Body of pancreas (tissue), 4 donors: ENCODE data around the gene PRKCSH.

ENCODE experiments used
- CTCF ChIP-seq, 7 experiments: fragments of 450-650 bp in 4 of 7; fragments of 200-600 bp in 3 of 7; sonication (generic) in 3 of 7; IDR thresholded peaks; one replicate each; pipeline ENCODE4 v1.5.1; 2016 to 2019; ENCODE audit warnings: antibody characterized with exemption in 7 of 7
- POLR2A ChIP-seq, 3 donors: fragments of 450-650 bp; IDR thresholded peaks; one replicate each; pipeline ENCODE4 v1.6.1; 2016; ENCODE audit warnings: antibody characterized with exemption in 3 of 3, mild to moderate bottlenecking in 2 of 3

GRCh38 chr19:11451327-11451870 is 16.0 kb downstream of the PRKCSH start:
- TF ChIP-seq POLR2A (IDR thresholded peaks at IDR 0.05) (no peak), CTCF (IDR thresholded peaks at IDR 0.05) (no peak)
